ENCODE results near the gene OR6C2. TPM values are rescaled to one million over a fixed set of nuclear protein-coding genes. Genes with fewer than 3 reads are reported as not detected.
"Not testable (repeated sequence)": the region's sequence is repeated elsewhere in the genome, so short reads cannot be mapped to it uniquely, and the experiment has no call there.

The OR6C2 gene
- total RNA-seq: not detected in 2 replicates
- long read RNA-seq: 0 reads

DNA sequence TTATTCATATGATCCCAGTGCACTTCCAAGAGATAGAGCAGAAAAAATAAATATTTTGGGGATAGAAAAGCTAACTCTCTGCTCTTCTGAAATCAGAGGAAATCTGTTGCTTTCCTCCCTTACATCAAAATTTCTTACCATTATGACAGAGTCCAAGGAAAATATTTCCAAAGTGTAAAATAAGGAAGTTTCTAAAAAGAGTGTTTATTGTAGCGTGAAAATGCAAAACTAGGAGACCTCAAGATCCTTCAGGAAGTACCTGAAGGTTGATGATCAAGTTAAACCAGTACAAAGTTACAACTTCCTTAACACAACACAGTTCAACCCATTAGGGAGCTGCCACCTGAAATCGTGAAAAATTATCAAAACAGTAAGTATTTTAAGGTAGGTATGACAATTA is at the start of gene OR6C2:
Gene OR6C2 (plus strand): TSS at position 301 of the 400 bp plus-strand sequence. CDS start 8,138 bp downstream, outside the sequence.
- no peaks in the 10 kb centered on the region for H3K4me1 Mint-ChIP-seq (ENCODE audit: unreplicated experiment)
- H3K9me3 Mint-ChIP-seq (ENCODE audit: unreplicated experiment): peaks cover 12% of the 10 kb centered on the region
- H3K27ac Mint-ChIP-seq (ENCODE audit: unreplicated experiment): no peak within 1 kb of the TSS
- TF ChIP-seq, protein P1, sequence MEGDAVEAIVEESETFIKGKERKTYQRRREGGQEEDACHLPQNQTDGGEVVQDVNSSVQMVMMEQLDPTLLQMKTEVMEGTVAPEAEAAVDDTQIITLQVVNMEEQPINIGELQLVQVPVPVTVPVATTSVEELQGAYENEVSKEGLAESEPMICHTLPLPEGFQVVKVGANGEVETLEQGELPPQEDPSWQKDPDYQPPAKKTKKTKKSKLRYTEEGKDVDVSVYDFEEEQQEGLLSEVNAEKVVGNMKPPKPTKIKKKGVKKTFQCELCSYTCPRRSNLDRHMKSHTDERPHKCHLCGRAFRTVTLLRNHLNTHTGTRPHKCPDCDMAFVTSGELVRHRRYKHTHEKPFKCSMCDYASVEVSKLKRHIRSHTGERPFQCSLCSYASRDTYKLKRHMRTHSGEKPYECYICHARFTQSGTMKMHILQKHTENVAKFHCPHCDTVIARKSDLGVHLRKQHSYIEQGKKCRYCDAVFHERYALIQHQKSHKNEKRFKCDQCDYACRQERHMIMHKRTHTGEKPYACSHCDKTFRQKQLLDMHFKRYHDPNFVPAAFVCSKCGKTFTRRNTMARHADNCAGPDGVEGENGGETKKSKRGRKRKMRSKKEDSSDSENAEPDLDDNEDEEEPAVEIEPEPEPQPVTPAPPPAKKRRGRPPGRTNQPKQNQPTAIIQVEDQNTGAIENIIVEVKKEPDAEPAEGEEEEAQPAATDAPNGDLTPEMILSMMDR (IDR thresholded peaks at IDR 0.05): no peak
- no peak for DNase-seq (ENCODE audit: extremely low spot score, unreplicated experiment)
- peaks cover 3% of the 10 kb centered on the region for H3K27me3 Mint-ChIP-seq (ENCODE audit: unreplicated experiment)
- no peak within 1 kb of the TSS for H3K4me3 Mint-ChIP-seq (ENCODE audit: unreplicated experiment)
- no peaks in the 10 kb centered on the region for H3K36me3 Mint-ChIP-seq (ENCODE audit: unreplicated experiment)

DNA sequence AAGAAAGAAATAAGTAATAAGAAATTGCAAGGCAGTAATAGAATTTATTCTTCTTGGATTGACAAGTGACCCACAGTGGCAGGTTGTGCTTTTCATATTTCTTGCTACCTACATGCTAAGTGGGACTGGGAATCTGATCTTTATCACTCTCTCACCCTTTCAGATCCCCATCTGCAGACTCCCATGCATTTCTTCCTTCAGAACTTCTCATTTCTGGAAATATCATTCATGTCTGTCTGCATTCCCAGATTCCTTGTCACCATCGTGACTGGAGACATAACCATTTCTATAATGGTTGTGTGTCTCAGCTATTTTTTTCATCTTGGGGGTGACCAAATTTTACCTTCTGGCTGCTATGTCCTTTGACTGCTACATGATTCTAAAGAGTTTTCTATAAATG is 47.5 kb upstream of the OR6C2 start:
- peaks cover 1% of the 10 kb centered on the region for H3K27me3 Mint-ChIP-seq (ENCODE audit: unreplicated experiment)
- DNase-seq (ENCODE audit: extremely low spot score, unreplicated experiment): no peak
- TF ChIP-seq, protein P1 (IDR thresholded peaks at IDR 0.05): no peak
- no peak overlapping the region for H3K4me3 Mint-ChIP-seq (ENCODE audit: unreplicated experiment)
- H3K9me3 Mint-ChIP-seq (ENCODE audit: unreplicated experiment): no peaks in the 10 kb centered on the region
- H3K4me1 Mint-ChIP-seq (ENCODE audit: unreplicated experiment): no peaks in the 10 kb centered on the region
- no peaks in the 10 kb centered on the region for H3K36me3 Mint-ChIP-seq (ENCODE audit: unreplicated experiment)
- no peak overlapping the region for H3K27ac Mint-ChIP-seq (ENCODE audit: unreplicated experiment)

- H3K27ac Mint-ChIP-seq (ENCODE audit: unreplicated experiment): no peak within 1 kb of the TSS
- no peak for DNase-seq (ENCODE audit: extremely low spot score, unreplicated experiment)
- TF ChIP-seq, protein P1 (IDR thresholded peaks at IDR 0.05): no peak
- no peaks in the 10 kb centered on the region for H3K9me3 Mint-ChIP-seq (ENCODE audit: unreplicated experiment)
- no peaks in the 10 kb centered on the region for H3K36me3 Mint-ChIP-seq (ENCODE audit: unreplicated experiment)
- H3K4me1 Mint-ChIP-seq (ENCODE audit: unreplicated experiment): no peaks in the 10 kb centered on the region
- no peaks in the 10 kb centered on the region for H3K27me3 Mint-ChIP-seq (ENCODE audit: unreplicated experiment)
- no peak within 1 kb of the TSS for H3K4me3 Mint-ChIP-seq (ENCODE audit: unreplicated experiment)
Observed at GRCh38 chr12:55400229-55400628, 43.6 kb upstream of the OR6C2 start, which contains the start of gene OR6C65. OR6C65 (plus strand) TSS chr12:55400529; CDS start chr12:55400529, 0 bp downstream.

GRCh38 chr12:55407866-55408265 is 36.0 kb upstream of the OR6C2 start:
- no peak for DNase-seq (ENCODE audit: extremely low spot score, unreplicated experiment)
- H3K4me3 Mint-ChIP-seq (ENCODE audit: unreplicated experiment): no peak overlapping the region
- H3K27me3 Mint-ChIP-seq (ENCODE audit: unreplicated experiment): peaks cover 3% of the 10 kb centered on the region
- H3K4me1 Mint-ChIP-seq (ENCODE audit: unreplicated experiment): no peaks in the 10 kb centered on the region
- no peaks in the 10 kb centered on the region for H3K36me3 Mint-ChIP-seq (ENCODE audit: unreplicated experiment)
- H3K9me3 Mint-ChIP-seq (ENCODE audit: unreplicated experiment): no peaks in the 10 kb centered on the region
- TF ChIP-seq, protein P1 (IDR thresholded peaks at IDR 0.05): no peak
- no peak overlapping the region for H3K27ac Mint-ChIP-seq (ENCODE audit: unreplicated experiment)

DNA sequence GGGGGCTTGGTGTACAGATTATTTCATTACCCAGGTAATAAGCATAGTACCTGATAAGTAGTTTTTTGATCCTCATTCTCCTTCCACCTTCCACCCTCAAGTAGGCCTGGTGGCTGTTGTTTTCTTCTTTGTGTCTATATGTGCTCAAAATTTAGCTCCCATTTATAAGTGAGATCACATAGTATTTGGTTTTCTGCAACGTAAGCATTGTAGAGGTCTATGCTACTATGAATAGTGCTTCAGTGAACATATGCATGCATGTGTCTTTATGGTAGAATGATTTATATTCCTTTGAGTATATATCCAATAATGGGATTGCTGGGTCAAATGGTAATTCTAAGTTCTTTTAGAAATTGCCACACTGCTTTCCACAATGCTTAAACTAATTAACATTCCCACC is 34.7 kb upstream of the OR6C2 start:
- not testable (repeated sequence) for H3K27ac Mint-ChIP-seq (ENCODE audit: unreplicated experiment); H3K4me3 Mint-ChIP-seq (ENCODE audit: unreplicated experiment); H3K36me3 Mint-ChIP-seq (ENCODE audit: unreplicated experiment); H3K4me1 Mint-ChIP-seq (ENCODE audit: unreplicated experiment); H3K9me3 Mint-ChIP-seq (ENCODE audit: unreplicated experiment); H3K27me3 Mint-ChIP-seq (ENCODE audit: unreplicated experiment); DNase-seq (ENCODE audit: extremely low spot score, unreplicated experiment)

- H3K36me3 Mint-ChIP-seq (ENCODE audit: unreplicated experiment); H3K9me3 Mint-ChIP-seq (ENCODE audit: unreplicated experiment); H3K27ac Mint-ChIP-seq (ENCODE audit: unreplicated experiment); H3K4me1 Mint-ChIP-seq (ENCODE audit: unreplicated experiment); DNase-seq (ENCODE audit: extremely low spot score, unreplicated experiment); H3K4me3 Mint-ChIP-seq (ENCODE audit: unreplicated experiment): not testable (repeated sequence)
- peaks cover 31% of the 10 kb centered on the region for H3K27me3 Mint-ChIP-seq (ENCODE audit: unreplicated experiment)
Observed at GRCh38 chr12:55412138-55412537, 31.7 kb upstream of the OR6C2 start.

GRCh38 chr12:55413498-55414388 is 30.1 kb upstream of the OR6C2 start:
- DNase-seq (ENCODE audit: extremely low spot score, unreplicated experiment); H3K36me3 Mint-ChIP-seq (ENCODE audit: unreplicated experiment); H3K4me1 Mint-ChIP-seq (ENCODE audit: unreplicated experiment); H3K4me3 Mint-ChIP-seq (ENCODE audit: unreplicated experiment); H3K9me3 Mint-ChIP-seq (ENCODE audit: unreplicated experiment); H3K27ac Mint-ChIP-seq (ENCODE audit: unreplicated experiment): not testable (repeated sequence)
- H3K27me3 Mint-ChIP-seq (ENCODE audit: unreplicated experiment): peaks cover 33% of the 10 kb centered on the region

GRCh38 chr12:55414396-55414823 is 29.5 kb upstream of the OR6C2 start:
- not testable (repeated sequence) for H3K27ac Mint-ChIP-seq (ENCODE audit: unreplicated experiment); DNase-seq (ENCODE audit: extremely low spot score, unreplicated experiment); H3K9me3 Mint-ChIP-seq (ENCODE audit: unreplicated experiment); H3K4me1 Mint-ChIP-seq (ENCODE audit: unreplicated experiment); H3K4me3 Mint-ChIP-seq (ENCODE audit: unreplicated experiment); H3K36me3 Mint-ChIP-seq (ENCODE audit: unreplicated experiment)
- peaks cover 33% of the 10 kb centered on the region for H3K27me3 Mint-ChIP-seq (ENCODE audit: unreplicated experiment)

Data from osteocyte (in vitro differentiated cells).